Adipocyte (in vitro differentiated cells): ENCODE measurements around the gene HSPBAP1.

Source experiments
- DNase-seq: peaks from one replicate; pipeline ENCODE4 v3.0.0-alpha.2; 2015; ENCODE audit warnings: low read depth
- H3K27me3 ChIP-seq: replicated peaks from 2 replicates; pipeline ENCODE4 v1.7.0; 2013; ENCODE audit warnings: mild to moderate bottlenecking, low read length, moderate library complexity; ENCODE audit not compliant: control insufficient read depth, insufficient read depth
- H3K36me3 ChIP-seq: 2 replicates; pipeline ENCODE4 v1.7.0; 2013; ENCODE audit warnings: low read length, mild to moderate bottlenecking, moderate library complexity; ENCODE audit not compliant: control insufficient read depth, insufficient read depth, severe bottlenecking
- H3K4me1 ChIP-seq: 2 replicates; pipeline ENCODE4 v1.7.0; 2013; ENCODE audit warnings: mild to moderate bottlenecking, low read length, moderate library complexity; ENCODE audit not compliant: control insufficient read depth, insufficient read depth
- H3K4me3 ChIP-seq: 2 replicates; pipeline ENCODE4 v1.7.0; 2013; ENCODE audit warnings: mild to moderate bottlenecking, low read length, moderate library complexity
- H3K9ac ChIP-seq: 2 replicates; pipeline ENCODE4 v1.7.0; 2013; ENCODE audit warnings: mild to moderate bottlenecking, low read length, moderate library complexity
- H3K9me3 ChIP-seq: 2 replicates; pipeline ENCODE4 v1.7.0; 2013; ENCODE audit warnings: mild to moderate bottlenecking, low read length, moderate library complexity; ENCODE audit not compliant: control insufficient read depth

The HSPBAP1 gene

GRCh38 chr3:122697952-122698620 is 95.5 kb downstream of the HSPBAP1 start:
- no peak for DNase-seq
- H3K4me3 ChIP-seq = no peak overlapping the region

GRCh38 chr3:122695927-122696561 is 97.6 kb downstream of the HSPBAP1 start:
- Histone ChIP-seq H3K36me3 (peaks cover 44% of the 10 kb centered on the region), H3K9ac (no peak overlapping the region)
- no peak for DNase-seq

More at GRCh38 chr3:122697952-122698620, 95.5 kb downstream of the HSPBAP1 start:
- Histone ChIP-seq H3K4me1 (no peaks in the 10 kb centered on the region), H3K9me3 (no peaks in the 10 kb centered on the region), H3K36me3 (peaks cover 33% of the 10 kb centered on the region), H3K27me3 (no peaks in the 10 kb centered on the region), H3K9ac (no peak overlapping the region)

GRCh38 chr3:122694966-122695365 is 98.7 kb downstream of the HSPBAP1 start:
- Histone ChIP-seq H3K9me3 (no peaks in the 10 kb centered on the region), H3K4me1 (no peaks in the 10 kb centered on the region), H3K27me3 (no peaks in the 10 kb centered on the region), H3K9ac (no peak overlapping the region), H3K36me3 (peaks cover 40% of the 10 kb centered on the region), H3K4me3 (no peak overlapping the region)
- no peak for DNase-seq

More at GRCh38 chr3:122695927-122696561, 97.6 kb downstream of the HSPBAP1 start:
- H3K4me3 ChIP-seq = no peak overlapping the region
- H3K4me1 ChIP-seq = no peaks in the 10 kb centered on the region
- no peaks in the 10 kb centered on the region for H3K9me3 ChIP-seq
- no peaks in the 10 kb centered on the region for H3K27me3 ChIP-seq

GRCh38 chr3:122692674-122693073 is 101.0 kb downstream of the HSPBAP1 start:
- no peak for DNase-seq
- H3K9ac ChIP-seq = no peak overlapping the region

GRCh38 chr3:122691195-122691594 is 102.4 kb downstream of the HSPBAP1 start:
- H3K27me3 ChIP-seq = no peaks in the 10 kb centered on the region
- peak; percentile 24 for DNase-seq

More at GRCh38 chr3:122692674-122693073, 101.0 kb downstream of the HSPBAP1 start:
- no peaks in the 10 kb centered on the region for H3K27me3 ChIP-seq
- no peak overlapping the region for H3K4me3 ChIP-seq
- H3K36me3 ChIP-seq = peaks cover 33% of the 10 kb centered on the region
- H3K4me1 ChIP-seq = no peaks in the 10 kb centered on the region
- no peaks in the 10 kb centered on the region for H3K9me3 ChIP-seq

GRCh38 chr3:122690096-122690495 is 103.5 kb downstream of the HSPBAP1 start:
- DNase-seq = no peak
- Histone ChIP-seq H3K9ac (no peak overlapping the region), H3K36me3 (peaks cover 23% of the 10 kb centered on the region), H3K4me3 (no peak overlapping the region), H3K9me3 (no peaks in the 10 kb centered on the region), H3K4me1 (no peaks in the 10 kb centered on the region), H3K27me3 (no peaks in the 10 kb centered on the region)

More at GRCh38 chr3:122691195-122691594, 102.4 kb downstream of the HSPBAP1 start:
- Histone ChIP-seq H3K4me3 (no peak overlapping the region), H3K9ac (no peak overlapping the region), H3K4me1 (no peaks in the 10 kb centered on the region), H3K36me3 (peaks cover 29% of the 10 kb centered on the region), H3K9me3 (no peaks in the 10 kb centered on the region)
